Duodenal mucosa (tissue), 2 donors: Measurements from ENCODE around the gene LMAN2.

Experiments used
- H3K27ac ChIP-seq: one replicate; pipeline ENCODE4 v1.7.0; 2013; ENCODE audit warnings: low read depth, low read length
- H3K27me3 ChIP-seq, 2 donors: one replicate each; pipeline ENCODE4 v1.7.0; 2013; ENCODE audit warnings: low read length in 2 of 2, control low read depth in 1 of 2; ENCODE audit not compliant: insufficient read depth in 2 of 2, control insufficient read depth in 1 of 2
- H3K36me3 ChIP-seq, 2 donors: one replicate each; pipeline ENCODE4 v1.7.0; 2013; ENCODE audit warnings: low read length in 2 of 2, control low read depth in 1 of 2; ENCODE audit not compliant: insufficient read depth in 2 of 2, control insufficient read depth in 1 of 2
- H3K4me1 ChIP-seq, 2 donors: one replicate each; pipeline ENCODE4 v1.7.0; 2013; ENCODE audit warnings: low read length in 2 of 2, control low read depth in 1 of 2; ENCODE audit not compliant: insufficient read depth in 2 of 2, control insufficient read depth in 1 of 2
- H3K4me3 ChIP-seq, 2 donors: one replicate each; pipeline ENCODE4 v1.7.0; 2013; ENCODE audit warnings: low read length in 2 of 2, low read depth in 1 of 2
- H3K9ac ChIP-seq, 2 donors: one replicate each; pipeline ENCODE4 v1.7.0; 2013; ENCODE audit warnings: low read length in 2 of 2, low read depth in 1 of 2
- H3K9me3 ChIP-seq, 2 donors: one replicate each; pipeline ENCODE4 v1.7.0; 2013; ENCODE audit warnings: low read length in 2 of 2, control low read depth in 1 of 2; ENCODE audit not compliant: control insufficient read depth in 1 of 2

LMAN2 gene

GRCh38 chr5:177390363-177391300 lies 39.2 kb upstream of the LMAN2 start:
- H3K9ac ChIP-seq = peak overlapping the region in 1 of 2 donors; percentile 25
- no peaks in the 10 kb centered on the region for H3K27me3 ChIP-seq
- H3K9me3 ChIP-seq = no peaks in the 10 kb centered on the region
- no peak overlapping the region for H3K27ac ChIP-seq
- H3K4me1 ChIP-seq = peaks cover 13 to 23% of the 10 kb centered on the region in 2 donors
- H3K4me3 ChIP-seq = no peak overlapping the region
- no peaks in the 10 kb centered on the region for H3K36me3 ChIP-seq

GRCh38 chr5:177389241-177390169 lies 38.0 kb upstream of the LMAN2 start:
- Histone ChIP-seq H3K4me1 (peaks cover 13 to 23% of the 10 kb centered on the region in 2 donors), H3K36me3 (no peaks in the 10 kb centered on the region), H3K9ac (peak overlapping the region in 1 of 2 donors; percentile 25), H3K9me3 (no peaks in the 10 kb centered on the region), H3K27ac (no peak overlapping the region), H3K27me3 (peaks cover 0 to 5% of the 10 kb centered on the region in 2 donors), H3K4me3 (peak overlapping the region in 1 of 2 donors; percentile 29)

GRCh38 chr5:177388521-177389052 lies 37.1 kb upstream of the LMAN2 start:
- Histone ChIP-seq H3K4me1 (peaks cover 13 to 23% of the 10 kb centered on the region in 2 donors), H3K9me3 (no peaks in the 10 kb centered on the region), H3K4me3 (no peak overlapping the region), H3K36me3 (no peaks in the 10 kb centered on the region), H3K27ac (no peak overlapping the region), H3K27me3 (peaks cover 0 to 5% of the 10 kb centered on the region in 2 donors), H3K9ac (no peak overlapping the region)

GRCh38 chr5:177387405-177387804 lies 35.9 kb upstream of the LMAN2 start:
- no peak overlapping the region for H3K27ac ChIP-seq
- no peak overlapping the region for H3K4me3 ChIP-seq
- H3K9me3 ChIP-seq = no peaks in the 10 kb centered on the region
- no peak overlapping the region for H3K9ac ChIP-seq
- peaks cover 13 to 23% of the 10 kb centered on the region in 2 donors for H3K4me1 ChIP-seq
- H3K36me3 ChIP-seq = no peaks in the 10 kb centered on the region
- peaks cover 5% of the 10 kb centered on the region in 2 donors for H3K27me3 ChIP-seq

GRCh38 chr5:177386542-177386941 lies 35.1 kb upstream of the LMAN2 start:
- H3K36me3 ChIP-seq = no peaks in the 10 kb centered on the region
- H3K27ac ChIP-seq = no peak overlapping the region
- H3K4me1 ChIP-seq = peaks cover 13 to 23% of the 10 kb centered on the region in 2 donors
- H3K27me3 ChIP-seq = peaks cover 5% of the 10 kb centered on the region in 2 donors
- H3K9me3 ChIP-seq = no peaks in the 10 kb centered on the region
- no peak overlapping the region for H3K4me3 ChIP-seq
- no peak overlapping the region for H3K9ac ChIP-seq

GRCh38 chr5:177385720-177386119 lies 34.3 kb upstream of the LMAN2 start:
- Histone ChIP-seq H3K36me3 (no peaks in the 10 kb centered on the region), H3K27ac (no peak overlapping the region), H3K9ac (no peak overlapping the region), H3K4me1 (peaks cover 13 to 22% of the 10 kb centered on the region in 2 donors), H3K4me3 (no peak overlapping the region), H3K9me3 (no peaks in the 10 kb centered on the region), H3K27me3 (peaks cover 5% of the 10 kb centered on the region in 2 donors)

GRCh38 chr5:177384134-177384533 lies 32.7 kb upstream of the LMAN2 start, which contains the start of gene SLC34A1:
Gene SLC34A1, plus strand, starts transcription at chr5:177384434. Its CDS starts 1,308 bp downstream, at chr5:177385742.
- H3K27ac ChIP-seq = no peak within 1 kb of the TSS
- no peaks in the 10 kb centered on the region for H3K9me3 ChIP-seq
- H3K27me3 ChIP-seq = peaks cover 5% of the 10 kb centered on the region in 2 donors
- H3K4me3 ChIP-seq = no peak within 1 kb of the TSS
- no peaks in the 10 kb centered on the region for H3K36me3 ChIP-seq
- H3K9ac ChIP-seq = no peak within 1 kb of the TSS
- H3K4me1 ChIP-seq = peaks cover 2 to 7% of the 10 kb centered on the region in 2 donors

DNA sequence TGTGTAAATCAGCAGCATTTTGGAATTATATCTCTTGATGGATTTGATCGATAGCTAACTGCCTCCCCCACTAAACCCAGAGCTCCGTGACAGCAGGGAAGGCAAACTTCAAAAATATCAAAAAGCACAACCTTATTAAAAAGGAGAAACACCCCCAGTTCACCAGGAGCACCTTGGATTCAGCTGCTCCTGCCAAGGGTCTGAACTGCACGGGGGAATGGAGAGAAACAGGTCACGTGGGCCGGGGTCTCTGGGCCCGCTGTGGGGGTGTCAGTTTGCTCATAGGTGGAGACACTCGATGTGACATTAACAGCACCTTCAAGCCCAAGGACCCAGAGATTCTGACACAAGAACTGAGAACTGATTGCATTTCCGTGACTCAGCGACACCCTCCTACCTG lies 31.7 kb upstream of the LMAN2 start:
- Histone ChIP-seq H3K4me3 (no peak overlapping the region), H3K27me3 (peaks cover 5% of the 10 kb centered on the region in 2 donors), H3K9me3 (no peaks in the 10 kb centered on the region), H3K27ac (no peak overlapping the region), H3K36me3 (no peaks in the 10 kb centered on the region), H3K9ac (no peak overlapping the region), H3K4me1 (no peaks in the 10 kb centered on the region)

DNA sequence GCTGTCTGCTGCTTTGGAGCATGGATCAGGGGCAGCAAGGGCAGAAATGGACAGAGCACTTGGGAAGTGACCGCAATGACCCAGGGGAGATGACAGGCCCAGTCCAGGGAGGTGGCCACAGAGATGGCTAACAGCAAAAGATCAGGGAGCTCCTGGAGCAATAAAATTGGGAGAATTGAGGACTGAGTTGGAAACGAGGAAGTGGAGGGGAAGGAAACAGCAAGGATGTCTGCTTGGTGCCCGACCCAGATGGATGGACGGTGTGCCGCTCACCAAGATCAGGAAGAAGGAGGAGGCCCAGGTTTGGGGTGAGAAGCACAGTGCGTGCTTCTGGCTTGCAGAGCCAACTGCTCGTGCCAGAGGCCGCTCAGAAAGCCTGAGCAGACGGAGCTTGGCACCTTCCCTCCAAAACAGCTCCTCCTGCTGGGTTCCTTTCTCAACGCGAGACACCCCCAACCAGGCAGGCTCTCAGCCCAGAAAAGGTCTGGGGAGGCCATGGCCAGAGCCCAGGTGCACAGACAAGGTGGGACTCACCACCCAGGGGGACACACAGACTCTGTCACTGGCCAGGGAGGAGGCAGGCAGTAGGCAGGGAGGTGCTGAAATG lies 31.1 kb upstream of the LMAN2 start:
- no peaks in the 10 kb centered on the region for H3K4me1 ChIP-seq

More for the DNA sequence above, 31.1 kb upstream of the LMAN2 start:
- Histone ChIP-seq H3K9ac (no peak overlapping the region), H3K27ac (no peak overlapping the region), H3K27me3 (peaks cover 5% of the 10 kb centered on the region in 2 donors), H3K4me3 (no peak overlapping the region), H3K36me3 (no peaks in the 10 kb centered on the region), H3K9me3 (no peaks in the 10 kb centered on the region)
